ENCODE results near the gene TMEM134. TPM values are rescaled to one million over a fixed set of nuclear protein-coding genes. Genes with fewer than 3 reads are reported as not detected.

Gene TMEM134
- total RNA-seq, 3 donors from 2014 or later, result 37.8 to 54.2 (median 42.3) TPM

DNA sequence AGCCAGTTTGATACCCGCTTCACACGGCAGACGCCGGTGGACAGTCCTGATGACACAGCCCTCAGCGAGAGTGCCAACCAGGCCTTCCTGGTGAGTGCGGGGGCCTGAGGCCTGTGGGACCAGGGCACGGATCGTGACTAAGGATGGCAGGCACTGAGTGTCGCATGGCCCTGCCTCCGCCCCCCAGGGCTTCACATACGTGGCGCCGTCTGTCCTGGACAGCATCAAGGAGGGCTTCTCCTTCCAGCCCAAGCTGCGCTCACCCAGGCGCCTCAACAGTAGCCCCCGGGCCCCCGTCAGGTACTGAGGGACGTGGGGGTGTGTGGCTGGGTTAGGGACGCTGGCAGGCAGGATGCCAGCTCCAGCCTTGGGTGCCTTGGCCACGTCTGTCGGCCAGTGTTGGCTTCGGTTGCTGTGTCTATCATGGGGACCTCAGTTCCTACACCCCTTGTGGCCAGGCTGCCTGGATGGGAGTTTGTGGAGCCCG, 34.6 kb downstream of the TMEM134 start:
- Histone ChIP-seq H3K9me3 (no peaks in the 10 kb centered on the region), H3K27ac (no peak overlapping the region), H3K4me1 (peaks cover 0 to 2% of the 10 kb centered on the region in 2 donors), H3K36me3 (no peaks in the 10 kb centered on the region), H3K4me3 (no peak overlapping the region), H3K27me3 (no peaks in the 10 kb centered on the region)
- TF ChIP-seq, protein P1, sequence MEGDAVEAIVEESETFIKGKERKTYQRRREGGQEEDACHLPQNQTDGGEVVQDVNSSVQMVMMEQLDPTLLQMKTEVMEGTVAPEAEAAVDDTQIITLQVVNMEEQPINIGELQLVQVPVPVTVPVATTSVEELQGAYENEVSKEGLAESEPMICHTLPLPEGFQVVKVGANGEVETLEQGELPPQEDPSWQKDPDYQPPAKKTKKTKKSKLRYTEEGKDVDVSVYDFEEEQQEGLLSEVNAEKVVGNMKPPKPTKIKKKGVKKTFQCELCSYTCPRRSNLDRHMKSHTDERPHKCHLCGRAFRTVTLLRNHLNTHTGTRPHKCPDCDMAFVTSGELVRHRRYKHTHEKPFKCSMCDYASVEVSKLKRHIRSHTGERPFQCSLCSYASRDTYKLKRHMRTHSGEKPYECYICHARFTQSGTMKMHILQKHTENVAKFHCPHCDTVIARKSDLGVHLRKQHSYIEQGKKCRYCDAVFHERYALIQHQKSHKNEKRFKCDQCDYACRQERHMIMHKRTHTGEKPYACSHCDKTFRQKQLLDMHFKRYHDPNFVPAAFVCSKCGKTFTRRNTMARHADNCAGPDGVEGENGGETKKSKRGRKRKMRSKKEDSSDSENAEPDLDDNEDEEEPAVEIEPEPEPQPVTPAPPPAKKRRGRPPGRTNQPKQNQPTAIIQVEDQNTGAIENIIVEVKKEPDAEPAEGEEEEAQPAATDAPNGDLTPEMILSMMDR (IDR thresholded peaks at IDR 0.05), result no peak
- TF ChIP-seq POLR2AphosphoS5 (IDR thresholded peaks at IDR 0.05) (no peak), POLR2A (IDR thresholded peaks at IDR 0.05) (no peak)
- intact Hi-C loops (cut with DNase I; ENCODE audit: low total_unique reads), result no loop called here
- no peak for DNase-seq (ENCODE audit: low spot score in 2 of 2)

DNA sequence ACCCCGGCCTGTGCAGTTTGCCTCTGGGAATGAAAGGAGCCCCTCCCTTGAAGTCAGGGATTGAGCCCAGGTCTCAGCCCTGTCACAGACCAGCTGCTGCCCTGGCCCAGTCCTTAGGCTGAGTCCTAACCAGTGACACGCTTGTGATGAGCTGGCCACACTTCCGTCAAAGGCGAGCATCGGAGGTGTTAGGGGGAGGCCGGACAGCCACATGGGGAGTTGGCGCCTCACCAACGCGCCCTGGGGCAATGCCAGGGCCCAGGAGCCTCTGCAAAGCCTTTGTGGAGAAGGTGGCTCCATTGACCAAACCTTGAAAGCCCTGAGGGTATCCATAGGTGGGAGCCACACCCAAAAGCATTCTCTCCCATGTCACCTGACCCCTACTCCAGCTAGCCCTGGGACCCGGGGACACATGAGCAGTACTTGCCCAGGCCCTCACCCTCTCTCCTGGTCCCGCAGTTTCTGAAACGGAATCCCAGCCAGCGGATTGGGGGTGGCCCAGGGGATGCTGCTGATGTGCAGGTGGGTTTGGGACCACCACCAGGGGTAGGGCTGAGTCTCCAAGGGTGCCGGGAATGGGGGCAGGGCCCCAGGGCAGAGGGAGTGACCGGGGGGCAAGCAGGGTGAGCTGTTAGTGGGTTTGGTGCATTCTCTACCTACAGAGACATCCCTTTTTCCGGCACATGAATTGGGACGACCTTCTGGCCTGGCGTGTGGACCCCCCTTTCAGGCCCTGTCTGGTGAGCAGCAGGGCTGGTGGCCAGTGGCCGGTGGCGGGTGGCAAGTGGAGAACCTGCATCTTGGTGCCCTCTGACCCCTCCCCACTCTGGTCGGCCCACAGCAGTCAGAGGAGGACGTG, 35.3 kb downstream of the TMEM134 start:
- H3K4me3 ChIP-seq, result no peak overlapping the region
- no peaks in the 10 kb centered on the region for H3K36me3 ChIP-seq
- H3K27me3 ChIP-seq, result no peaks in the 10 kb centered on the region
- H3K9me3 ChIP-seq, result no peaks in the 10 kb centered on the region
- DNase-seq (ENCODE audit: low spot score in 2 of 2), result no peak
- peaks cover 0 to 8% of the 10 kb centered on the region in 2 donors for H3K4me1 ChIP-seq
- intact Hi-C loops (cut with DNase I; ENCODE audit: low total_unique reads), result no loop called here
- no peak for TF ChIP-seq POLR2A (IDR thresholded peaks at IDR 0.05)
- TF ChIP-seq, protein P1 (IDR thresholded peaks at IDR 0.05), result no peak
- no peak for TF ChIP-seq POLR2AphosphoS5 (IDR thresholded peaks at IDR 0.05)
- no peak overlapping the region for H3K27ac ChIP-seq

DNA sequence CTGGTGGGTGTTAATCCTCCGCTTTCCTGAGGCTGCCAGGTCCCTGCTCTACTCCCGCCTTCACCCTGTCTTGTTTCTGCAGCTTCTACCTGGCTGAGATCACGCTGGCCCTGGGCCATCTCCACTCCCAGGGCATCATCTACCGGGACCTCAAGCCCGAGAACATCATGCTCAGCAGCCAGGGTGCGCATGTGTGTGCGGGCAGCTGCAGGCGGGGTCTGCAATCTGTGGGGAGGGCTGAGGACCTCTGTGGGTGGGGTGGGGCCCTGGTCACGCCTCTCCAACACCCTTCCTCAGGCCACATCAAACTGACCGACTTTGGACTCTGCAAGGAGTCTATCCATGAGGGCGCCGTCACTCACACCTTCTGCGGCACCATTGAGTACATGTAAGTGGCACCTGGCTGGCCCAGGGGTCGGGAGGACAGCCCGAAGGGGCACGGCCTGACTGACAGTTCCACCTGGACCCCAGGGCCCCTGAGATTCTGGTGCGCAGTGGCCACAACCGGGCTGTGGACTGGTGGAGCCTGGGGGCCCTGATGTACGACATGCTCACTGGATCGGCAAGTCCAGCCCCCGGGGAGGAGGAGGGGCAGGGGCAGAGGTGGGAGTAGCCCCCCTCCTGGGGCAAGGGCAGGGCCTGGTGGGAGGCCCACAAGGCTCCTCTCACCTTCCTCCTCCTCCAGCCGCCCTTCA, 36.2 kb downstream of the TMEM134 start:
- H3K4me1 ChIP-seq, result peaks cover 0 to 8% of the 10 kb centered on the region in 2 donors
- H3K9me3 ChIP-seq, result no peaks in the 10 kb centered on the region
- H3K4me3 ChIP-seq, result no peak overlapping the region
- TF ChIP-seq POLR2A (IDR thresholded peaks at IDR 0.05), result no peak
- TF ChIP-seq POLR2AphosphoS5 (IDR thresholded peaks at IDR 0.05), result no peak
- intact Hi-C loops (cut with DNase I; ENCODE audit: low total_unique reads), result no loop called here
- H3K36me3 ChIP-seq, result no peaks in the 10 kb centered on the region
- no peak for DNase-seq (ENCODE audit: low spot score in 2 of 2)
- no peaks in the 10 kb centered on the region for H3K27me3 ChIP-seq
- no peak overlapping the region for H3K27ac ChIP-seq

DNA sequence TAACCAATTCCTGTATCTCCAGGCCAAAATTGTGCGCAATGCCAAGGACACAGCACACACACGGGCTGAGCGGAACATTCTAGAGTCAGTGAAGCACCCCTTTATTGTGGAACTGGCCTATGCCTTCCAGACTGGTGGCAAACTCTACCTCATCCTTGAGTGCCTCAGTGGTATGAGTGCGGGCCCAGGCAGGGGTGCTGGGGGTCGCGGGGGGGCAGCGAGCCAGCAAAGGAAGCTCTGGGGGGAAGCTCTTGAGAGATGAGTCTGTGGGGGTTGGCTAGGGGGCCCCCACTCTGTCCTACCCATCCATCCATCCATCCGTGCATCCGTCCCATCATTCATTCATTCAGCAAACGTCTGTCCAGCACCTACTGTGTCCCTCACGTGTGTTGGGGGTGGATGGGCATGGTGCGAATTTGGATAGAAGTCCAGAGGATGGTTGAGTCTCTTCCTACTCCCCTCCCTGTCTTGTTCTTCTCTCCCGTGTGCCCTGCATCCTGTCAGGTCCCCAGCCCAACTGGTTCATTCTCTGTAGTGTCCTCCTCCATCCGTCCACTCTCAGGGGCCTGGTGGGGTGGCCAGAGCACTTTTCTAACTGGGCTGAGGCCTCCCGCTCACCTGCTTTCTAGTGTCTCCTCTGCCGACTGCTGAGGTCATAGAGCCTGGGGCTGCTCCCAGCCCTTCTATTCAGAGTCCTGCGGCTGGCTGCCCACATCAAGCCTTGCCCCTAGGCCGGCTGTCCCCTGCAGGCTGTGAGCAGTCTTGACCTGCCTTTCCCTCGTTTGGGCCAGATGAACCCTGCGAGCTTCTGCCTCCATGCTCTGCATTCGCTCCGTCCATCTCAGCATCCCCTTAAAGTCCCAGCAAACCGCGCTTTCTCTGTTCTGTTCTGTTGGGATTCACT, 37.5 kb downstream of the TMEM134 start:
- Histone ChIP-seq H3K36me3 (no peaks in the 10 kb centered on the region), H3K4me3 (no peak overlapping the region), H3K27ac (no peak overlapping the region), H3K27me3 (no peaks in the 10 kb centered on the region), H3K9me3 (no peaks in the 10 kb centered on the region), H3K4me1 (peaks cover 0 to 12% of the 10 kb centered on the region in 2 donors)
- intact Hi-C loops (cut with DNase I; ENCODE audit: low total_unique reads), result no loop called here
- TF ChIP-seq, protein P1 (IDR thresholded peaks at IDR 0.05), result no peak
- TF ChIP-seq POLR2A (IDR thresholded peaks at IDR 0.05) (no peak), POLR2AphosphoS5 (IDR thresholded peaks at IDR 0.05) (no peak)
- DNase-seq (ENCODE audit: low spot score in 2 of 2), result no peak

DNA sequence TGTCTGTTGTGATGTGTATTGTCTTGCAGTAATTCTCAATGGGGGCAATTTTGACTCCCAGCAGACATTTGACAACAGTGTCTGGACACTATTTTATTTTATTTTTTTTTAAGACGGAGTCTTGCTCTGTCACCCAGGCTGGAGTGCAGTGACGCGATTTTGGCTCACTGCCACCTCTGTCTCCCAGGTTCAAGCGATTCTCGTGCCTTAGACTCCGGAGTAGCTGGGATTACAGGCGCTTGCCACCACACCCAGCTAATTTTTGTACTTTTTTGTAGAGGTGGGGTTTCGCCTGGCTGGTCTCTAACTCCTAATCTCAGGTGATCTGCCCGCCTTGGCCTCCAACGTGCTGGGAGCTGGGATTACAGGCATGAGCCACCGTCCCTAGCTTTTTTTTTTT, 39.3 kb downstream of the TMEM134 start:
- H3K4me3 ChIP-seq, result peak overlapping the region in 1 of 3 donors; percentile 76
- intact Hi-C loops (cut with DNase I; ENCODE audit: low total_unique reads), result no loop called here
- no peaks in the 10 kb centered on the region for H3K9me3 ChIP-seq
- no peak overlapping the region for H3K27ac ChIP-seq
- DNase-seq (ENCODE audit: low spot score in 2 of 2), result no peak
- no peaks in the 10 kb centered on the region for H3K27me3 ChIP-seq
- peaks cover 0 to 12% of the 10 kb centered on the region in 2 donors for H3K4me1 ChIP-seq
- H3K36me3 ChIP-seq, result no peaks in the 10 kb centered on the region
- no peak for TF ChIP-seq POLR2A (IDR thresholded peaks at IDR 0.05)
- TF ChIP-seq, protein P1 (IDR thresholded peaks at IDR 0.05), result no peak
- TF ChIP-seq POLR2AphosphoS5 (IDR thresholded peaks at IDR 0.05), result no peak
